HL-60/S4 (cell line): Measurements from ENCODE around the gene SLC30A7.
"Not testable (repeated sequence)": the region's sequence is repeated elsewhere in the genome, so short reads cannot be mapped to it uniquely, and the experiment has no call there.

Experiments
- in situ Hi-C: fragments of 300-500 bp; cut with MboI; formaldehyde crosslinking; loops from 2 replicates; pipeline ENCODE4 v1.14.3; 2022; ENCODE audit warnings: low sequenced_read_pairs

SLC30A7 gene

GRCh38 chr1:100895540-100896480 is at the start of gene SLC30A7:
SLC30A7 (plus strand) TSS chr1:100896090; CDS start chr1:100896263, 173 bp downstream.
- in situ Hi-C loops: no loop called here

- in situ Hi-C loops: no loop called here
Measured at GRCh38 chr1:100847361-100848082, 48.4 kb upstream of the SLC30A7 start.

- in situ Hi-C loops: no loop called here
Measured at GRCh38 chr1:100851726-100852125, 44.2 kb upstream of the SLC30A7 start.

DNA sequence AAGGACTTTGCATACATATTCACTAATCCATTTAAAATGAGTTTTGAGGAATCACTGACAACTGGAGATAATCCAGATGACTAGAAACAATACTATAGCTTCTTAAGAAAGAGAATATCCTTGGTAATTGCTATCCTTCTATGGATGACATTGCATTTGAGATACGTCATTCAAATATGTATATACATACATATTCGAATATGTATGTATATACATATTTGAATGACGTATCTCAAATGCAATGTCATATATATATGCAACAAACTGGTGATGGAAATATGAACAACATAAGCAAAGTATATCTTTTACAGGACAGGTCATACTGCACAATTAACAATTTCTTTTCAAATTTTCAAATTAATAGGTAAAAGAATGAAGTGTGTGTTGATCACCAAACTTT is 42.9 kb upstream of the SLC30A7 start:
- in situ Hi-C loops: no loop called here

GRCh38 chr1:100855116-100855515 is 40.8 kb upstream of the SLC30A7 start:
- in situ Hi-C loops: not testable (repeated sequence)

GRCh38 chr1:100860397-100860991 is 35.4 kb upstream of the SLC30A7 start:
- in situ Hi-C loops: loop anchor here (10.0 kb wide), 2 partner anchors 246 to 1046 kb away; no protein-coding TSS in a partner anchor

DNA sequence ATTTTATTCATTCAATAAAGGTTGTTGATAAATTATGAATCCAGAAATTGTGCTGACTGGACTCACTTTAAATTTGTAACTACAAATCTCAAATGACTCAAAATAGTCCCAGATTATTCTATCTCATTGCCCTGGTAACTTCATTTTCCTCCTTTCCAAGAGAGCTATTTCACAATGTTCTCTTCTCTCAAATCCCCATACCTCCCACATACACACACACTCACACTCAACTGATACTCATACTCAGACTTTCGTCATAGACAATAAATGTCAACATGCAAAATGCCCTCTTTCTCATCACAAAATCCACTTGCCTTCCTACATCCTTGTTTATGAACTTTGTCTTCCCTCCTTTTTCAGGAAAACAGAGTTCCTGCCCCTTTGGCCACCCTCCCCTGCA is 34.5 kb upstream of the SLC30A7 start:
- in situ Hi-C loops: loop anchor here (10.0 kb wide), 2 partner anchors 247 to 1047 kb away; no protein-coding TSS in a partner anchor

DNA sequence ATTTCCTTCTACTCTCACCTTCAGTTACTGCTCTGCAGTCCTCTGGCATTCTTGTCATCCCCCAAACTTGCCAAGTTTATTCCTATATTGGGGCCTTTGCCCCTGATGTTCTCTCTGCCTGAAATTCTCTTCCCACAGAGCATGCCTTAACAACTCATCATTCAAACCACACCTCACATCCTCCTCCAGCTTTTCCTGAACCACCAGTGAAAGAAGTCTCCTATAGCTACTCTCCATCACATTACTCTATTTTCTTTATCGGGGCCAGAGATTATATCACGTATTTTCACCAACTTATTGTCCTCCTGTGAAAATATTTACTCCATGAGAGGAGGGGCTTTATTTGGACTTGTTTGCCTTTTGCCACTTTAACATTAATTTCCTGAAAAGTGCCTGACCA is 33.3 kb upstream of the SLC30A7 start:
- in situ Hi-C loops: loop anchor here (10.0 kb wide), 2 partner anchors 248 to 1048 kb away; no protein-coding TSS in a partner anchor

- in situ Hi-C loops: loop anchor here (5.0 to 10.0 kb wide), 3 partner anchors 251 to 1051 kb away; no protein-coding TSS in a partner anchor
Measured at GRCh38 chr1:100866041-100866900, 29.6 kb upstream of the SLC30A7 start.

DNA sequence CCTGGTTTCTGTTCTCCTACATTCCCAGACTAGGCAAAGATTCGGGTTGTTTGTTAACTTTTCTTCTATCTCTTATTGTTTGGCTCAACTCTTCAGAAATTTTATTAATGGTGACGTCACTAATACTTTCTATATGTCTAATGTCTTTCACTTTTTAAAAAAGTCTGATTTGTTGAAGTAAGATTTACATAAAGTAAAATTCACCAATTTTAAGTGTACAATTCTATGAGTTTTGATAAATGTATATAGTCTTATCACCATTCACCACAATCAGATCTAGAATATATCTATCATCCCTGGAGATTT is 29.0 kb upstream of the SLC30A7 start:
- in situ Hi-C loops: loop anchor here (5.0 to 10.0 kb wide), 3 partner anchors 252 to 1052 kb away; no protein-coding TSS in a partner anchor

DNA sequence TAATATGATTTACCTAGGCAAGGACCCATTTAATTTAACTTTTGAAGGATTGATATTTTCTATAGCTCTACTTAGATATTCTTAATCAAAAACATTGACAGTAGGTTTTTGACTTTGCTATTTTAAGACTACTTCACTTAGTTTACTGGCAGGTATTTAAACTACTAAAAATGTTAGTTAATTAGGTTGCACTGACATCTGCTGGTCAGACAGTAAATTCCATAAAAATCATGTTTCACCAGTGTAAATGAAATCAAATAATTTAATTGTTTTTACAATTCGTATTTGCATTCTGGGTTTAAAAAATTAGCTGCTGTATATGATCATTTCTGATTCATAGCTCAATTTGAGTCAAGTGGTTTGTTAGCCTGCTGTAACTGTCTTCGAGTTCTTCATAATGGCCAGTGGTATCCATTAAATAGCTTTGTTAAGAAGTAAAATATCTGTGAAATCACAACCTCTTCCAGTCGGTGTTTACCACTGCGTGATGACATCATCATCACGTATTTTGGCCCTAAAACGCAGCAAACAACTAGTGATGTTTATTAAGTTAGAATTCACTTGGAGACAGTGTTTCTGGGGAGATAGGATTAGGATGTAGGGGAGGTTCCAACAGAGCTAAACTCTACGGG is 27.4 kb upstream of the SLC30A7 start:
- in situ Hi-C loops: loop anchor here (5.0 to 10.0 kb wide), 3 partner anchors 254 to 1054 kb away; no protein-coding TSS in a partner anchor

DNA sequence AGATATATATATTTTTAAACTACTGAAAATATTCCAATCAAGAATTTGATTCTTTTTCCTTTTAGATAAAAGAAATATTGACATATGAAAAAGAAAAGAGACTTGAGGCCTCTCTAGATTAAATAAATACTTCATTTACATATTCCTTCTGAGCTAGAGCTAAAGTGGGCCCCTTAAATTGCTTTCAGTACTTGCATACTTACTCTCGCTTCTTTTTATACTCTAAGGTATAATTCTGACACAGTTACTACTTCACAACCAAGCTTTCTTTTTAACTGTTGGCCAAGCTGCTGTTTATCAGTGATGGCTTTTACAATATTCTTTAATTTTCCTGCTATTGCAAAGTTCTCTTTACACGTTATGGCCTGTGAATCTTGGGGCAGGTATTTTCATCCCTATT is 25.9 kb upstream of the SLC30A7 start:
- in situ Hi-C loops: loop anchor here (5.0 to 10.0 kb wide), 3 partner anchors 255 to 1055 kb away; no protein-coding TSS in a partner anchor

DNA sequence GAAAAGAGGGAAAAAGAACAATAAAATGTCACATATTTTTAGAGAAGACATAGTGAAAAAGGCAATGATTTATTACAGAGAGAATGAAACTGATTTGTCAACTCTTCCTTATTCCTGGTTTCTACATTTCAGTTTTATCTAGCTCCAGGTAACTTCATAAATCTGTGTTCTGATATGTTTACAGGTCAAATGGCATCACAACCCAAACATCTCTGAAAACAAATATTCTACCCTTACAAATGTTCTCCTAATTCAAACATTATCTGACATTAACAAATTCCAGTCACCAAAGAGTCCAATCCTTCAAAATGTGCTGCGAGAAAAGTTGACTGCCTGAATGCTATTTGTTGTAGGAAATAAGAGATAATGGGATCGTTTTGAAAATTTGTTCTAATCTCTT is 21.5 kb upstream of the SLC30A7 start:
- in situ Hi-C loops: no loop called here

DNA sequence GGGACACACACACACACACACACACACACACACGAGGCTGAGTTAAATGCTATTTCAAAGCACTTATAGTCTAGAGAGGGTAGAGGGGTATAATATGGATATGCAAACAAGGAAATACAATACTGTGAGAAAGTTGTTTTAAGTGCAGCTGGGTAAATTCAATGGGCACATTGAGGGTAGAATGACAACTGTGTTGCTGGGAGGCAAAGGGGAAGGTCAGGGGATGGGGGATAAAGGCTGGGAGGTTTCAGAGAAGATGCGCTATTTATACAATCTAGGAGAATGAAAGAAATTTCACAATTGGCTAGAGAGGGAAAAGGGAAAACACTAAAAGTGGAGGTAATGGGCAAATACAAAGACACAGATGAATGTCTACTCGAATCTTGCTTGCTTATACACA is 20.7 kb upstream of the SLC30A7 start:
- in situ Hi-C loops: no loop called here

- in situ Hi-C loops: no loop called here
Measured at GRCh38 chr1:100876291-100876690, 19.6 kb upstream of the SLC30A7 start.

DNA sequence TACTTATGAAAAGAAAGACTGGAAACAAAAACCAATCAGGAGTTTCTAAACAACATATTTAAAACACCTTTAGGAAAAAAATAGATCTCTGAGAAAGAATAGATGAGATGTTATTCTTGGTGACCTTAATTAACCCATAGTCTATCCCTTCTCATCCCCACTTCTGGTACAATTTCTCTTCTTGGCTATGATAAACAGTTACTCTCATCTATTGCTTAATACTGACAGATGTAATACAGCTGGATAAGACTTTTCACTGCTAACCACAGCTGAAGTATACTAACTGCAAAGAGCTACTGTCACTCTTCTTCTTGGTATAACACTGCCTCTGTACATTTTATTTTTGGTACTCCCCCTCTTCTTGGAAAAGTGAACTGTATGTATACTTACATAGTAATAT is 16.5 kb upstream of the SLC30A7 start:
- in situ Hi-C loops: no loop called here

DNA sequence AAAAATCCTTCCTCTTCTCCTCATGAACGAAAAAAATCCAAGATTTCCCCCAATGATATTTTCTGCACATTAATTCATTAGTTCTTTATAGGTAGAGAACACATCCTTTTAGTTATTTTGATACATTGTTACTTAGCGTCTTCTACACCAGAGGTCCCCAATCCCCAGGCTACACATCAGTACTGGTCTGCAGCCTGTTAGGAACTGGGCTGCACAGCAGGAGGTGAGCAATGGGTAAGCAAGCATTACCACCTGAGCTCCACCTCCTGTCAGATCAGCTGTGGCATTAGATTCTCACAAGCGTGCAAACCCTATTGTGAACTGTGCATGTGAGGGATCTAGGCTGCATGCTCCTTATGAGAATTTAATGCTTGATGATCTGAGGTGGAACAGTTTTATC is 14.2 kb upstream of the SLC30A7 start:
- in situ Hi-C loops: no loop called here

GRCh38 chr1:100882698-100883097 is 13.2 kb upstream of the SLC30A7 start:
- in situ Hi-C loops: no loop called here

- in situ Hi-C loops: no loop called here
Measured at GRCh38 chr1:100883963-100884362, 11.9 kb upstream of the SLC30A7 start.

GRCh38 chr1:100889007-100889406 is 6.9 kb upstream of the SLC30A7 start:
- in situ Hi-C loops: not testable (repeated sequence)
